Nephron progenitor cell (in vitro differentiated cells): ENCODE data around the gene NCOA5.

Experiments
- DNase-seq: peaks from one replicate; pipeline ENCODE4 v3.0.0; 2021
- H3K27ac Mint-ChIP-seq: 2 replicates; pipeline ENCODE4 v1.8.0; 2021; ENCODE audit warnings: mild to moderate bottlenecking, moderate library complexity, mixed read lengths
- H3K27me3 Mint-ChIP-seq: 2 replicates; pipeline ENCODE4 v1.8.0; 2021; ENCODE audit warnings: mild to moderate bottlenecking, low read depth, mixed read lengths; ENCODE audit not compliant: poor library complexity
- H3K36me3 Mint-ChIP-seq: 2 replicates; pipeline ENCODE4 v1.8.0; 2021; ENCODE audit warnings: low read depth, mixed read lengths
- H3K4me1 Mint-ChIP-seq: 2 replicates; pipeline ENCODE4 v1.8.0; 2021; ENCODE audit warnings: mixed read lengths
- H3K4me3 Mint-ChIP-seq: 2 replicates; pipeline ENCODE4 v1.8.0; 2021; ENCODE audit warnings: mild to moderate bottlenecking, moderate library complexity, mixed read lengths
- H3K9me3 Mint-ChIP-seq: 2 replicates; pipeline ENCODE4 v1.8.0; 2021; ENCODE audit warnings: mild to moderate bottlenecking, moderate library complexity, mixed read lengths
- TF ChIP-seq, protein P1 (sequence below): fragments of 200-600 bp; sonication (generic); IDR thresholded peaks from 2 replicates; pipeline ENCODE4 v1.5.0; 2021; ENCODE audit warnings: antibody characterized with exemption

Gene NCOA5

DNA sequence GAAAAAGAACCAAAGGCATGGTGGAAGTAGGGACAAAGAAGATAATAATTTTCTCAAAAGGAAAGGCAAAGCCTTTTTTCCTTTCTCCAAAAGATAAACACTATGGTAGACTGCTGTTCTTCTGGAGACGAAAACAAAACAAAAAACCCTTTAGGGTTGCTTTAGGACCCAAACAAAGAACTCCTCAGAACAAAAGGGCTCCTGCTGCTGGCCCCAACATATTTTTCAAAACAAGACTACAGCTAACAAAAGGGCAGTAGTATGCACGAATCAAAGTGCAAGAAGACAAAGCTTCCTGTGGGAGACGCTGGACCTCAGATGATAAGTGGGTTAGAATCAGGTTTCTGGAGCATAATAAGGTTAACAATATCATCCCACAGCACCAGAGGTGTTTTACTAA lies 15.8 kb downstream of the NCOA5 start:
- H3K9me3 Mint-ChIP-seq: no peaks in the 10 kb centered on the region
- TF ChIP-seq, protein P1, sequence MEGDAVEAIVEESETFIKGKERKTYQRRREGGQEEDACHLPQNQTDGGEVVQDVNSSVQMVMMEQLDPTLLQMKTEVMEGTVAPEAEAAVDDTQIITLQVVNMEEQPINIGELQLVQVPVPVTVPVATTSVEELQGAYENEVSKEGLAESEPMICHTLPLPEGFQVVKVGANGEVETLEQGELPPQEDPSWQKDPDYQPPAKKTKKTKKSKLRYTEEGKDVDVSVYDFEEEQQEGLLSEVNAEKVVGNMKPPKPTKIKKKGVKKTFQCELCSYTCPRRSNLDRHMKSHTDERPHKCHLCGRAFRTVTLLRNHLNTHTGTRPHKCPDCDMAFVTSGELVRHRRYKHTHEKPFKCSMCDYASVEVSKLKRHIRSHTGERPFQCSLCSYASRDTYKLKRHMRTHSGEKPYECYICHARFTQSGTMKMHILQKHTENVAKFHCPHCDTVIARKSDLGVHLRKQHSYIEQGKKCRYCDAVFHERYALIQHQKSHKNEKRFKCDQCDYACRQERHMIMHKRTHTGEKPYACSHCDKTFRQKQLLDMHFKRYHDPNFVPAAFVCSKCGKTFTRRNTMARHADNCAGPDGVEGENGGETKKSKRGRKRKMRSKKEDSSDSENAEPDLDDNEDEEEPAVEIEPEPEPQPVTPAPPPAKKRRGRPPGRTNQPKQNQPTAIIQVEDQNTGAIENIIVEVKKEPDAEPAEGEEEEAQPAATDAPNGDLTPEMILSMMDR: no peak
- no peak overlapping the region for H3K4me3 Mint-ChIP-seq
- no peak overlapping the region for H3K27ac Mint-ChIP-seq
- no peak for DNase-seq
- H3K4me1 Mint-ChIP-seq: peaks cover 4% of the 10 kb centered on the region
- H3K36me3 Mint-ChIP-seq: peaks cover 29% of the 10 kb centered on the region
- H3K27me3 Mint-ChIP-seq: no peaks in the 10 kb centered on the region

DNA sequence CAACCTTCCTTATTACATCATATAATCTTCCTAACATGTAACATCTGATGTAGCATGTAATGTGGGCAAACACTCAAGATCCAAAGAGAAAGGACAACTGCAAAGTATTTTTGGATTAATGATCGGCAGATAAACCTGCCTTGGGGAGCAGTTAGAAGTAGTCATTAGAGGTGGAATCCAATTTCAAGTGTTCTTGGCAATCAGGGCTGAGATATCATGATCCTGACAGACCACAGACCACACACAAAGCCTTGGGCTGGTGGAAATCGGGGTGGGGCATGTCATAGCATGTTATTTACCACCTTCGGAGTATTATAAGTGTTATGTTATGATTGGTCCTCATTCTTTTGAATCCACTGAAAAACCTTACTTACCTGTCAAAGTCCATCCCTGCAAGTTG lies 16.3 kb downstream of the NCOA5 start:
- no peak for DNase-seq
- peaks cover 4% of the 10 kb centered on the region for H3K4me1 Mint-ChIP-seq
- no peaks in the 10 kb centered on the region for H3K9me3 Mint-ChIP-seq
- H3K27me3 Mint-ChIP-seq: no peaks in the 10 kb centered on the region
- no peak overlapping the region for H3K27ac Mint-ChIP-seq
- peaks cover 28% of the 10 kb centered on the region for H3K36me3 Mint-ChIP-seq
- TF ChIP-seq, protein P1: no peak
- H3K4me3 Mint-ChIP-seq: no peak overlapping the region

DNA sequence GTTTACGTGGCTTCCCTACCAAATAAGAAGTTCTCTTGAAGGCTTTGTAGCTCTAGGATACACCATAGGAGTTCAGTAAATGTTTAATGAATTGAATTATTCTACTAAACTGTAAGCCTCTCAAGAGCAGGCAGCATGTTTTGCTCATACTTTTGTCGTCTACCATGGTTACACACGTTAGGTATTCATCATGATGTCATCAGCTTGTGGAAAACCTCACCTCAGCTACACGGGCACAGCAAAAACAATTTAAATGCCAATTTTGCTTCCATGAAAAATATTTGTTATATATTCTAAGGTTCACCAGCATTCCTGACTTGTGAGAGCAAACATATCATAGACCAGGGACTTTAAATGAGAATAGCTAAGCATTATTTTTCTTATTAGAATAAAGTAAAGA lies 16.7 kb downstream of the NCOA5 start:
- no peak for DNase-seq
- H3K9me3 Mint-ChIP-seq: no peaks in the 10 kb centered on the region
- no peak overlapping the region for H3K4me3 Mint-ChIP-seq
- H3K27ac Mint-ChIP-seq: no peak overlapping the region
- H3K27me3 Mint-ChIP-seq: no peaks in the 10 kb centered on the region
- TF ChIP-seq, protein P1: no peak
- H3K4me1 Mint-ChIP-seq: peaks cover 4% of the 10 kb centered on the region
- H3K36me3 Mint-ChIP-seq: peaks cover 29% of the 10 kb centered on the region

DNA sequence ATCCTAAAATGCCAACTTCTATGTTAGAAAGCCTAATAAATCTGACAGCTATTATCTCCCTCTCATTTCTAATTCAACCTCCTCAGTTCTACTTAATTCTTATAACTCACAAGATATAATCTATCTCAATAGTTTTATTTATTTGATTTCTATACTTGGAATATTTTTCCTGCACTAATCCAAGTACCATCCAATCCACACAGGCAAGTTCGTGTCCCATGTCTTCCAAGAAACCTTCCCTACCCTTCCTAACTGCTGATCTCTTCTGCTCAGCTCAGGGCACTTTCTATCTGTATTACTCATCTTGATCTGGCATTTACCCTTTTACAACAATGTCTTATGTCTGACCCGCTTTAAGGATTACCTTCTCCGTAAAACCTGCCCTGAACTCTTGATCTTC lies 18.2 kb downstream of the NCOA5 start:
- TF ChIP-seq, protein P1: no peak
- no peaks in the 10 kb centered on the region for H3K9me3 Mint-ChIP-seq
- H3K4me3 Mint-ChIP-seq: no peak overlapping the region
- peaks cover 29% of the 10 kb centered on the region for H3K36me3 Mint-ChIP-seq
- H3K27me3 Mint-ChIP-seq: no peaks in the 10 kb centered on the region
- H3K4me1 Mint-ChIP-seq: peaks cover 4% of the 10 kb centered on the region
- no peak for DNase-seq
- no peak overlapping the region for H3K27ac Mint-ChIP-seq

DNA sequence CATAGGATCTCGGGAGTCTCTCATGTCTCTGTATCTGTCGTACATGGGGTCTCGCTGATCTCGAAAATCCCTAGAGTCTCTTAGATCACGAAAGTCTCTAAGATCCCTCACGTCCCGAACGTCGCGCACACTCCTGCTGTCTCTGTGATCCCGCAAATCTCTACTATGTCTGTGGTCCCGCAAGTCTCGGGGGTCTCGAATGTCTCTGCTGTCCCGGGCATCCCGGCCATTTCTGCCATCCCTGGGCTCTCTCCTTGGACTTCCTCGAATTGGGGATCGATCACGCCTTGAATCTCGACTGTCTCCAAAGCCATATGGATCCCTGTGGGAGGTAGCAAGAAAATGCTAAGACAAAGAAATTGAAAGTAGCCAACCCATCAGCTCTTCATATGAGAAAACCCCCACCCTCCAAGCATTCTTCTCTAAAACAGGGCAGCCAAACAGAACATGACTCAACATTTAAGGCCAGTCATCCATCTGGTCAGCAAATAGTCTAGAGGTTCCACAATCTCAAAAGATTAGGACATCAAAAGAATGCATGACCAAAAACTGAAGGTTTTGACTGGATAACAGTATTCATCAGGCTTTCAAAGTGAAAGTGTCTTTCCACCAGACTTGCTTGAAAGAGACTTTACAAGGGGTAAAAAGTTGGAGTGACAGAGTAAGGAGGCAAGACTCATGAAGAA lies 19.4 kb downstream of the NCOA5 start:
- peaks cover 36% of the 10 kb centered on the region for H3K36me3 Mint-ChIP-seq
- H3K27ac Mint-ChIP-seq: no peak overlapping the region
- no peaks in the 10 kb centered on the region for H3K27me3 Mint-ChIP-seq
- peaks cover 4% of the 10 kb centered on the region for H3K4me1 Mint-ChIP-seq
- TF ChIP-seq, protein P1: no peak
- no peak for DNase-seq
- no peak overlapping the region for H3K4me3 Mint-ChIP-seq
- no peaks in the 10 kb centered on the region for H3K9me3 Mint-ChIP-seq

DNA sequence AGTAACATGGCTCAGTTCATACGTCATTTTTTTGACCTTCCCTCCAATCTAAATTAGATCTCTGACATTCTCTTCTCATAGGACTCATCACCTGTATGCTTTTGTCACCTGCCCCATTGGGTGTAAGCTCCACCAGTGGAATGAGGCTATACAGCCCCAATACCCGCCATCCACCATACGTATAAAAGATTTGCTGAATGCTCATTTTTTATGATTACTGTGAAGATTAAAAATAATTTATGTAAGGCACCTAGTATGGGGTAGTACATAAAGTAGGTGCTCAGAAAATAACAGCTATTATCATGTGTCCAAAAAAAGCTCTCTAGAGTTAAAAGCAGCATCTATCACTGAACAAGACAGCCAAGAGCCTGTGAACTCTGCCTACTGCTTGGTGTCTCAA lies 24.1 kb downstream of the NCOA5 start:
- H3K4me3 Mint-ChIP-seq: no peak overlapping the region
- H3K36me3 Mint-ChIP-seq: peaks cover 67% of the 10 kb centered on the region
- DNase-seq: no peak
- H3K27ac Mint-ChIP-seq: no peak overlapping the region
- peaks cover 6% of the 10 kb centered on the region for H3K4me1 Mint-ChIP-seq
- no peaks in the 10 kb centered on the region for H3K9me3 Mint-ChIP-seq
- TF ChIP-seq, protein P1: no peak
- H3K27me3 Mint-ChIP-seq: peaks cover 18% of the 10 kb centered on the region
